ENCODE data around the gene PDZRN4. TPM values are rescaled to one million over a fixed set of nuclear protein-coding genes. Genes with fewer than 3 reads are reported as not detected.

PDZRN4 gene
- total and polyA plus RNA-seq, 4 experiments from 2014 or later = not detected

GRCh38 chr12:41466300-41466699, 278.2 kb downstream of the PDZRN4 start:
- Histone ChIP-seq H3K4me3 (ENCODE audit: low read length in 2 of 2) (no peak overlapping the region), H3K9me3 (ENCODE audit: control insufficient read depth in 1 of 2, low read length in 2 of 2) (no peaks in the 10 kb centered on the region), H3K27ac (ENCODE audit: low read depth, low read length) (no peak overlapping the region), H3K27me3 (ENCODE audit: insufficient read depth, low read length) (no peaks in the 10 kb centered on the region), H3K4me1 (ENCODE audit: insufficient read depth, low read length) (no peaks in the 10 kb centered on the region), H3K36me3 (ENCODE audit: insufficient read depth, low read length) (no peaks in the 10 kb centered on the region)
- Mint-ChIP-seq H3K36me3 (no peaks in the 10 kb centered on the region), H3K27ac (no peak overlapping the region), H3K9me3 (peaks cover 0 to 2% (median 0%) of the 10 kb centered on the region in 8 donors), H3K4me3 (no peak overlapping the region), H3K4me1 (no peaks in the 10 kb centered on the region), H3K27me3 (peaks cover 0 to 4% of the 10 kb centered on the region in 2 donors)
- POLR2A ChIA-PET (ENCODE audit: partially characterized antibody) = no interaction called here
- intact Hi-C loops (cut with micrococcal nuclease) = no loop called here
- no peak for DNase-seq
- CTCF ChIA-PET (ENCODE audit: partially characterized antibody) = interaction anchor here (1.1 kb wide), 1 partner anchor 27 kb away, joined by 3 read pairs; no protein-coding TSS in a partner anchor

DNA sequence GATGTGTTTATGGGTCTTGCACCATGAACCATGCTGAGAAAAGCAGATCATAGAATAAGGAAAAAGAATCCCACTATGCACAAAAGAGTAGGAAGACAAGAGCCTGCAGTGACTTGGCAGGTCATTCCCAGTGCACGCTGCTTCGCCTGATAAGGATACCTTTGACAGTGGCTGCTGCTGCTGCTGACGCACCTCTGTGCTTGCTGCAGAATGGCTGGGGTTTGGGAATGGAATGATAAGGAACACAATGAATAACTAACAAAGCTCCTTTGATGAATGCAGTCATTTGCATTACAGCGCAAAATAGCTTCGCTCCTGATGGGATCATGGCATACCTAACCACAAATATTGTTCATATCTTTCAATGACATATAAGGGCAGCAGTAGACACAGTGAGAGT, 278.7 kb downstream of the PDZRN4 start:
- H3K27me3 ChIP-seq (ENCODE audit: insufficient read depth, low read length) = no peaks in the 10 kb centered on the region
- ChIA-PET POLR2A (ENCODE audit: partially characterized antibody) (no interaction called here), CTCF (ENCODE audit: partially characterized antibody) (interaction anchor here (1.1 kb wide), 1 partner anchor 27 kb away, joined by 3 read pairs; no protein-coding TSS in a partner anchor)
- Mint-ChIP-seq H3K36me3 (no peaks in the 10 kb centered on the region), H3K9me3 (peaks cover 0 to 2% (median 0%) of the 10 kb centered on the region in 8 donors), H3K4me3 (no peak overlapping the region), H3K4me1 (no peaks in the 10 kb centered on the region), H3K27me3 (peaks cover 0 to 4% of the 10 kb centered on the region in 2 donors), H3K27ac (no peak overlapping the region)
- no peaks in the 10 kb centered on the region for H3K9me3 ChIP-seq (ENCODE audit: control insufficient read depth in 1 of 2, low read length in 2 of 2)
- no peak for DNase-seq
- no peaks in the 10 kb centered on the region for H3K36me3 ChIP-seq (ENCODE audit: insufficient read depth, low read length)
- no peak overlapping the region for H3K4me3 ChIP-seq (ENCODE audit: low read length in 2 of 2)
- no peaks in the 10 kb centered on the region for H3K4me1 ChIP-seq (ENCODE audit: insufficient read depth, low read length)
- intact Hi-C loops (cut with micrococcal nuclease) = no loop called here
- H3K27ac ChIP-seq (ENCODE audit: low read depth, low read length) = no peak overlapping the region

DNA sequence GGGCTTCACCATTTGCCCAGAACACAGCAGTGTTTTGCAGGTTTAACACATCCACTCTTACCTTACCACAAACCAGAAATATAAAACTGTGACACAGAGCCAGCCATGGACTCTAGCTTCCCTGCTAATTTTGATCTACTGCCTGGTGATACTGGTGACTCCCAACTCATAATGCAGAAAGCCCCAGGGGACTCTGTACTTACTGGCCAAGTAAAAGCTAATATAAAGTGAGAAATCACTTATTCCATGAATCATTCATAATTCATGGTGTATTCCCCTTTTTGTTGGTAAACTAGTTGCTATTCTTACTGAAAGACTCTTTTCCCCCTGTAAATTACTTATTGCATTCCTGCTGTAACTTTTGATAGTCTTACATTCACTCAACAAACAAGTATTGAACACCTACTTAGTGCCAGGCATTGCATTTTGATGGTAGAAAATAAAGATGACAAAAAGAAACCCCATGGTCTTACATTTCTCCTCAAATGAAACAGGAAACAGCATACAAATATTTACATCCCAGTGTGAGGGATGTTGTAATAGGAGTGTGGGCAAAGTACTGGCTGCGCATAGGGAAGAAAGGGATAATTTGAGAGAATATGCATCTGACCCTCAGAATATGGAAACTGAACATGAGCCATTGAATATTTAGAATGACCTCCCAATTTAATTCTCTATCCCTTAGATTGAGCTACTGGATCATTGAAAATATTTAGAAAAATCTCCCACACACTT, 279.6 kb downstream of the PDZRN4 start:
- DNase-seq = no peak
- Histone ChIP-seq H3K27ac (ENCODE audit: low read depth, low read length) (no peak overlapping the region), H3K4me1 (ENCODE audit: insufficient read depth, low read length) (no peaks in the 10 kb centered on the region), H3K27me3 (ENCODE audit: insufficient read depth, low read length) (no peaks in the 10 kb centered on the region), H3K36me3 (ENCODE audit: insufficient read depth, low read length) (no peaks in the 10 kb centered on the region), H3K4me3 (ENCODE audit: low read length in 2 of 2) (no peak overlapping the region), H3K9me3 (ENCODE audit: control insufficient read depth in 1 of 2, low read length in 2 of 2) (no peaks in the 10 kb centered on the region)
- intact Hi-C loops (cut with micrococcal nuclease) = no loop called here
- Mint-ChIP-seq H3K27ac (no peak overlapping the region), H3K9me3 (peaks cover 0 to 2% (median 0%) of the 10 kb centered on the region in 8 donors), H3K4me1 (no peaks in the 10 kb centered on the region), H3K4me3 (no peak overlapping the region), H3K27me3 (peaks cover 0 to 4% of the 10 kb centered on the region in 2 donors), H3K36me3 (no peaks in the 10 kb centered on the region)
- ChIA-PET POLR2A (ENCODE audit: partially characterized antibody) (no interaction called here), CTCF (ENCODE audit: partially characterized antibody) (no interaction called here)

DNA sequence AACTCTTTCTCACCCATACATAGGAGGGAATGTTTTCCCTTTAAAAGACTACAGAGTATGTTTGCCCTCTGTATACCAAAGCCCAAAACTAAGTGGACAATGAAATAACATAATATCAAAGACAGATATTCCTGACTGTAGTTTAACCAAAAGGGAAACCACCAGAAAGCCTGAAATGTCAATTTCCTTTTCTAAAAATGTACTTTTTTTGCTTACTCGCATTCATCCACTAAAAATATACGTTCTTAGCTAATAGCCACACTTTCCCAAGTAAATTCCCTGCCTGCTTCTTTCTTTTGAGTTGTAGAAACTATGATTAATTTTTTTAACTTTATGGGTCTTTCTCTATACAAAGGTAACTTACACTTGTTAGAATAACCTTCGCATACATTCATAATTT, 280.2 kb downstream of the PDZRN4 start:
- Histone ChIP-seq H3K36me3 (ENCODE audit: insufficient read depth, low read length) (no peaks in the 10 kb centered on the region), H3K4me1 (ENCODE audit: insufficient read depth, low read length) (no peaks in the 10 kb centered on the region)
- intact Hi-C loops (cut with micrococcal nuclease) = no loop called here

DNA sequence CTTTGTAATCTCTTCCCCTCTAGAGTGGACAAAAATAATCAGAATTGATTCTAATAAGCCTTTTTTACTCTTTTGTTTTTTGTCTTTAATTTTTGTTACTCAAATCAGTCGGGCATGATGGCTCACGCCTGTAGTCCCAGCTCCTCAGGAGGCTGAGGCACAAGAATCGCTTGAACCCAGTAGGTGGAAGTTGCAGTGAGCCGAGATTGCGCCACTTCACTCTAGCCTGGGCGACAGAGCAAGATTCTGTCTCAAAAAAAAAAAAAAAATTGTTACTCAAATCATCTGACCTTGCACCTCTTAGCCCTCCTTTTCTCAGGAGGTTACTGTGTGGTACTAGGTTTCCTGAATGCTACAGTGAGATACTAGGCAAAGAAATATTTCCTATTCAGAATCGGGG, 280.6 kb downstream of the PDZRN4 start:
- no peak for DNase-seq
- no peaks in the 10 kb centered on the region for H3K4me1 ChIP-seq (ENCODE audit: insufficient read depth, low read length)
- CTCF ChIA-PET (ENCODE audit: partially characterized antibody) = no interaction called here
- no peak overlapping the region for H3K4me3 ChIP-seq (ENCODE audit: low read length in 2 of 2)
- Mint-ChIP-seq H3K9me3 (peaks cover 0 to 2% (median 0%) of the 10 kb centered on the region in 8 donors), H3K4me3 (no peak overlapping the region), H3K27me3 (peaks cover 0 to 4% of the 10 kb centered on the region in 2 donors), H3K27ac (no peak overlapping the region), H3K36me3 (no peaks in the 10 kb centered on the region), H3K4me1 (no peaks in the 10 kb centered on the region)
- intact Hi-C loops (cut with micrococcal nuclease) = no loop called here
- POLR2A ChIA-PET (ENCODE audit: partially characterized antibody) = no interaction called here
- no peaks in the 10 kb centered on the region for H3K36me3 ChIP-seq (ENCODE audit: insufficient read depth, low read length)
- no peak overlapping the region for H3K27ac ChIP-seq (ENCODE audit: low read depth, low read length)
- no peaks in the 10 kb centered on the region for H3K9me3 ChIP-seq (ENCODE audit: control insufficient read depth in 1 of 2, low read length in 2 of 2)
- no peaks in the 10 kb centered on the region for H3K27me3 ChIP-seq (ENCODE audit: insufficient read depth, low read length)

More for the DNA sequence above, 280.2 kb downstream of the PDZRN4 start:
- ChIA-PET CTCF (ENCODE audit: partially characterized antibody) (no interaction called here), POLR2A (ENCODE audit: partially characterized antibody) (no interaction called here)
- Mint-ChIP-seq H3K36me3 (no peaks in the 10 kb centered on the region), H3K4me1 (no peaks in the 10 kb centered on the region), H3K9me3 (peaks cover 0 to 2% (median 0%) of the 10 kb centered on the region in 8 donors), H3K27me3 (peaks cover 0 to 4% of the 10 kb centered on the region in 2 donors), H3K27ac (no peak overlapping the region), H3K4me3 (no peak overlapping the region)
- H3K27ac ChIP-seq (ENCODE audit: low read depth, low read length) = no peak overlapping the region
- no peak for DNase-seq
- H3K27me3 ChIP-seq (ENCODE audit: insufficient read depth, low read length) = no peaks in the 10 kb centered on the region
- no peaks in the 10 kb centered on the region for H3K9me3 ChIP-seq (ENCODE audit: control insufficient read depth in 1 of 2, low read length in 2 of 2)
- H3K4me3 ChIP-seq (ENCODE audit: low read length in 2 of 2) = no peak overlapping the region

- no peaks in the 10 kb centered on the region for H3K4me1 ChIP-seq (ENCODE audit: insufficient read depth, low read length)
- Mint-ChIP-seq H3K36me3 (no peaks in the 10 kb centered on the region), H3K27me3 (peaks cover 2% of the 10 kb centered on the region in 2 donors), H3K4me3 (no peak overlapping the region), H3K27ac (no peak overlapping the region), H3K4me1 (no peaks in the 10 kb centered on the region), H3K9me3 (peaks cover 0 to 2% (median 0%) of the 10 kb centered on the region in 8 donors)
- intact Hi-C loops (cut with micrococcal nuclease) = no loop called here
- no peaks in the 10 kb centered on the region for H3K9me3 ChIP-seq (ENCODE audit: control insufficient read depth in 1 of 2, low read length in 2 of 2)
- CTCF ChIA-PET (ENCODE audit: partially characterized antibody) = no interaction called here
- no peak overlapping the region for H3K4me3 ChIP-seq (ENCODE audit: low read length in 2 of 2)
- POLR2A ChIA-PET (ENCODE audit: partially characterized antibody) = no interaction called here
- no peak overlapping the region for H3K27ac ChIP-seq (ENCODE audit: low read depth, low read length)
- DNase-seq = no peak
- H3K27me3 ChIP-seq (ENCODE audit: insufficient read depth, low read length) = no peaks in the 10 kb centered on the region
- no peaks in the 10 kb centered on the region for H3K36me3 ChIP-seq (ENCODE audit: insufficient read depth, low read length)
Measured at GRCh38 chr12:41473441-41473840, 285.3 kb downstream of the PDZRN4 start.

DNA sequence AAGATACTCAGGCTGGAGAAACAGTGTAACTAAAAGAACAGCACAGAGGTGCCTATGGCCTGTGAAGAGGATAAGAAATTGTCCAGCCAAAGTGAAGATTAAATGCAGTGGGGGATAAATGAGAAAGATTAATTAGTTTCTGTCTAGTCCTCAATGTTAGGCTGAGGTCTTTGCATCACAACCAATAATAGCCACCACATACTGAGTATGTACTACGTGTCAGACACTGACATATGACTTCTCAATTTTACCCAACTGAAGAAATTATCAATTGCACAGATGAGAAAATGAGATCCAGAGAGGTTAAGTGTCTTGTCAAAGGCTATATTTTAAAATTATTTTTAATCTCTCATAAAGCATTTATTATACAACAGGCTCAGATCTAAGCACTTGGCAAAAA, 285.9 kb downstream of the PDZRN4 start:
- peaks cover 0 to 2% (median 0%) of the 10 kb centered on the region in 8 donors for H3K9me3 Mint-ChIP-seq
- POLR2A ChIA-PET (ENCODE audit: partially characterized antibody) = no interaction called here
- H3K9me3 ChIP-seq (ENCODE audit: control insufficient read depth in 1 of 2, low read length in 2 of 2) = no peaks in the 10 kb centered on the region
- intact Hi-C loops (cut with micrococcal nuclease) = no loop called here
- H3K4me3 ChIP-seq (ENCODE audit: low read length in 2 of 2) = no peak overlapping the region
- H3K4me1 ChIP-seq (ENCODE audit: insufficient read depth, low read length) = no peaks in the 10 kb centered on the region
- no peak for DNase-seq
- H3K36me3 Mint-ChIP-seq = no peaks in the 10 kb centered on the region
- no peaks in the 10 kb centered on the region for H3K36me3 ChIP-seq (ENCODE audit: insufficient read depth, low read length)
- H3K27ac Mint-ChIP-seq = no peak overlapping the region
- no peaks in the 10 kb centered on the region for H3K4me1 Mint-ChIP-seq
- H3K27ac ChIP-seq (ENCODE audit: low read depth, low read length) = no peak overlapping the region
- no peaks in the 10 kb centered on the region for H3K27me3 ChIP-seq (ENCODE audit: insufficient read depth, low read length)
- CTCF ChIA-PET (ENCODE audit: partially characterized antibody) = no interaction called here
- H3K4me3 Mint-ChIP-seq = no peak overlapping the region
- peaks cover 2% of the 10 kb centered on the region in 2 donors for H3K27me3 Mint-ChIP-seq

Data from CD4-positive, alpha-beta memory T cell (primary cell).